ENCODE data around the gene SLC30A4.

GRCh38 chr15:45536934-45537333, 14.4 kb upstream of the SLC30A4 start:
- no peak for TF ChIP-seq CTCF (conservative IDR thresholded peaks at IDR 0.05 in 1 of 2, IDR thresholded peaks at IDR 0.05 in 1 of 2; ENCODE audit: low read depth in 1 of 2, low read length in 2 of 2)
- no peak for TF ChIP-seq EZH2 (IDR thresholded peaks at IDR 0.05; ENCODE audit: low read length, missing control alignments)

Data from fibroblast of lung (primary cell).